G401 (cell line): ENCODE results near the gene DGKB. TPM values are rescaled to one million over a fixed set of nuclear protein-coding genes. Genes with fewer than 3 reads are reported as not detected.
"Not testable (repeated sequence)": the region's sequence is repeated elsewhere in the genome, so short reads cannot be mapped to it uniquely, and the experiment has no call there.

Experiments used
- DNase-seq: peaks from one replicate; pipeline ENCODE4 v3.0.0-alpha.2; 2015; ENCODE audit warnings: low spot score
- in situ Hi-C: cut with HindIII; loops from 2 replicates; pipeline ENCODE4 v1.10.0; 2016; ENCODE audit warnings: low sequenced_read_pairs, mixed read lengths
- total RNA-seq: library from RNA; depleted of rRNA; stranded (reverse); fragments of >200 nt; shearing (Covaris generic); gene quantifications from 2 replicates; pipeline ENCODE4 v1.2.3, GENCODE V29; 2014

DGKB gene
- total RNA-seq, 1 experiment from 2014 or later, result not detected

DNA sequence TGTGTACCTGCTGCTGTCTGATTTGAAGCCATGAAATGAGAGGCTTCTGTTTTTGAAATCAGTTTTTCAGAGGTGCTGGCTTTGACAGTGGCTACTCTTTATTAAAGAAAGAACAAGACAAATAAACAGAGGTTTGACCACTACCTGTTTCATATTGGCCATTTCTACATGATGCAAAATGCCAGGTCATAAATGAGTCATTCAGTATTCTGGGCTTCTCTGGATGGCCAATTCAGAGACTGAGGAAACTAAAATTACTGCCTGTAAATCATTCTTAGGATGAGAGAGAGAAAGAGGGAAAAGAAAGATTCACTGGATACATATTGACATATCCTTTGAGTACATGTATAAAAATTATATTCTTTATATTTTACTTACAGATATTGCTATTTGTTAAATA is 609.8 kb downstream of the DGKB start:
- peak; percentile 37 for DNase-seq
- in situ Hi-C loops, result no loop called here

DNA sequence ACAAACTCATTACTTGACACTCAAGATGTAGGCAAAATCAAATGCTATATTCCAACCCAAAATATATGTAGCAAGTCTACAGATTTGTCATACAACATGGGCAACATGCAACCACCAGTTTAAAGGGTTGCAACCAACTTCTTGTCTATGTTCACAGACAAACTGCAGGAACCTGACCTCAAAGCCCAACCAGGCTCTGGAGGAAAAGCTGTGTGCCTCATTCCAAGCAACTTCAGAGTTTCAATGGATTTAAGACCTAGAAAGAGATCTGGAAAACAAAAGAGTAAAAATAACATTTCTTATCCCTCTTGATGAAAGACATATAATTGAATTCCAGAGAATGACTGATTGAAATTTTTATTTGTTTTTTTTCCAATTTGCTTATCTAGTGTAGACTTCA is 612.6 kb downstream of the DGKB start:
- no peak for DNase-seq
- in situ Hi-C loops, result no loop called here

DNA sequence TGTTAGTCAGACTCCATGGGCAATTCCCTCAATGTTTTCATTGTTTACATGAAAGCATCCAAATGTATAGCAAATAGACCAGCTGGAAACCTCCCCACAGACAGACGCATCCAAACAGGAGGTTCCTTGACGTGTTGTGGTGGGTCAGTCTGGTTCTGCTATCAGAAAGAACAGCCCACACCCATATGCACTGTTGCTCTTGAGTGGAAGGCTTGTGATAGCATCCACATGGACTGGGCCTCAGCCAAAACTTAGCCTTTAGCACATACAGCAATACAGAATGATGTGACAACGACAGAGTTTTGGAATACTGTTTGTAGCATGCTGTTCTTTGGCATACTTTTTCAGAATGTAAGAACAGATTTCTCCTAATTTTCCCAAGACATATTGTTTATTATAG is 613.9 kb downstream of the DGKB start:
- in situ Hi-C loops, result no loop called here
- DNase-seq, result peak; percentile 55

DNA sequence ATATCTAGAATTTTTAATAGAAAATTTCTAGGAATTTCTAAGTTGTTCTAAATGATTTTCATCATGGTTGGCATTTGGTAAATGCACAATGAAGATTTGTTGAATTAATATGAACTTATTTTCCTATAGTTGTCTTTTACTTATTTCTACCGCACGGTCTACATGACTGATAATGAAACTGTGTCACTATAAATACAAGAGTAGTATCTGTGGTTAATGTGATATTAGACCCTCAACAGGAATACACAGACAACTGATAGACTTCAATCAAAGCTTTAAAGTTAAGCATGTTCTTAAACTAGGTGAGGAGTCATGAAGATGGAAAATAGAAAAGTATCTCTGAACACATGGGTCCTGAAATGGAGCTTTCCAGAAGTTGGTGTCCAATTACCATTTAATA is 615.2 kb downstream of the DGKB start:
- DNase-seq, result no peak
- in situ Hi-C loops, result no loop called here

DNA sequence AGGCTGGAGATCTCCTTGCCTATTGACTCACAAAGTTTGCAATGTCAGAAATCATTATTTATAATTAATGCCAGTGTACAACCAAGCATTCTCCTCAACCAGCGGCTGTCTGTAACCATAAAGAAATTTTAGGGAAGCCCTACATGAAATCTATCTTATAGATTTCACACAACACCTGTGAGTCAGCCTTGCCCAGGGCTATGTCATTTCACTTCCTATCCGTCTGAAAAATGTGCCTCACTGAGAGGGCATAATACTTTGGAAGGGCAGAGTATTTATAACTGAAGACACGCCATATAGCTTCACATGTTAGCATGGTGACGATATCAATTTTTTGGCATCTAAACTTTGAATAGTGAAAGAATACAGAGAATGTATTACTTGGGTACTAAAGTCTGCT is 616.5 kb downstream of the DGKB start:
- in situ Hi-C loops, result no loop called here

DNA sequence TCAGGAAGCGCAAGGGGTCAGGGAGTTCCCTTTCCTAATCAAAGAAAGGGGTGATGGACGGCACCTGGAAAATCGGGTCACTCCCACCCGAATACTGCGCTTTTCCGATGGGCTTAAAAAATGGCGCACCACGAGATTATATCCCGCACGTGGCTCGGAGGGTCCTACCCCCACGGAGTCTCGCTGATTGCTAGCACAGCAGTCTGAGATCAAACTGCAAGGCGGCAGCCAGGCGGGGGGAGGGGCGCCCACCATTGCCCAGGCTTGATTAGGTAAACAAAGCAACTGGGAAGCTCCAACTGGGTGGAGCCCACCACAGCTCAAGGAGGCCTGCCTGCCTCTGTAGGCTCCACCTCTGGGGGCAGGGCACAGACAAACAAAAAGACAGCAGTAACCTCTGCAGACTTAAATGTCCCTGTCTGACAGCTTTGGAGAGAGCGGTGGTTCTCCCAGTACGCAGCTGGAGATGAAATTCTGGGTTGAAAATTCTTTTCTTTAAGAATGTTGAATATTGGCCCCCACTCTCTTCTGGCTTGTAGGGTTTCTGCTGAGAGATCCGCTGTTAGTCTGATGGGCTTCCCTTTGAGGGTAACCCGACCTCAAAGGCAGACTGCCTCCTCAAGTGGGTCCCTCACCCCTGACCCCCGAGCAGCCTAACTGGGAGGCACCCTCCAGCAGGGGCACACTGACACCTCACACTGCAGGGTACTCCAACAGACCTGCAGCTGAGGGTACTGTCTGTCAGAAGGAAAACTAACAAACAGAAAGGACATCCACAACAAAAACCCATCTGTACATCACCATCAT is 623.3 kb downstream of the DGKB start:
- DNase-seq, in situ Hi-C loops: not testable (repeated sequence)

More for the DNA sequence above, 616.5 kb downstream of the DGKB start:
- DNase-seq, result no peak

DNA sequence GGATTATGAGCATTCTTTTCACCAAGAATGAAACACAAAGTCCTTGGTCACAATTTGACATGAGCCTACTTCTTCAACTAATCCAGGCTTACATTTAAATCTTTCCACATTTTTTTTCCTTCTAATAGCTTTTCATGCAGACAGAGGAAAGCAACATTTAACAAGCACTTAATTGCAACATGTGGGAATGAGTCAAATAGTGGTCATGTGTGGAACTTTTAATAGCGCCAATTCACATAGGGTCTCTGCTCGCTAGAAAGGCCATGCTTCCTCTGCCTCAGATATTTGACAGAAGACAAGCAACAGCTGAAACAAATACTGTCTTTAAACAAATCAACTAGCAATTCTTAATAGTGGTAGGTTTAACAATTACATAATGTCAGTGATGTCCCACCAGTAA is 627.2 kb downstream of the DGKB start:
- no peak for DNase-seq
- in situ Hi-C loops, result no loop called here

DNA sequence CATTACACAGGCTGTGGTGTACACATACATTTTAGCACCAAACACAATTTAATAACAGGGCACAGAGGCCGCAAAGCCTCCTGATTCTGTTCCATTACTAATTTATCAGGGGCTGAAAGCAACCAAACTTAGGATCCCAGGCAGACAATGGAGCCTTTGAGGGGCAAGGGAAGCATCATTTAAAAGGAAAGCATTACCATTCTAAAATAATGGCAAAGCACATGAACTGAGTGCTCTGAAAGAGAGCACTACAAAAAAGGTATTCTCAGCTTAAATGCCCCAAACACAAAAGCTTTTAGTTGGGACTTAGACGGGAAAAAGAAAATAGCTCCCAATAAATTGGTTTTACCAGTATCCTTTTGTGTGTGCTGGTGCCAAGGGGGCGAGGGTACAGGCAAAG is 631.1 kb downstream of the DGKB start:
- in situ Hi-C loops, result no loop called here

DNA sequence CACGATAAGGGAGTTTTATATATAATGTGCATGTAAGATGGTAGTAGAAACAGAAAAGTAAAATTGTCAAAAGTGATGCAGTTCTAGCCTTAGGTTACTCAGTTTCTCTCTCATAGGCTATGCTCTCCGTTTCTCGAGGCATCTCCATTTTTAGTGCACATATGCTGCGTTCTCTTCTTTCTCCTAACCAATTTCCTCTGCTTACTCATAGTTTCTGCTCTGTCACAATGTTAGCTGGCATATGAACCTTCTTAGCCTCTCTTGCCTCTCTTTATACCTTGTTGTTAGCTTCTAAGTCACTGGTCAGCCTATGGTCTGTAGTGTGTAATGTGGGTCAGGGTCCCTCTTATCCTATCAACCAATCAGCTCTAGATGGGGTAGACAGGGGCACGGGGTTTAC is 632.5 kb downstream of the DGKB start:
- in situ Hi-C loops, result no loop called here
- DNase-seq, result no peak

More for the DNA sequence above, 631.1 kb downstream of the DGKB start:
- DNase-seq, result no peak

DNA sequence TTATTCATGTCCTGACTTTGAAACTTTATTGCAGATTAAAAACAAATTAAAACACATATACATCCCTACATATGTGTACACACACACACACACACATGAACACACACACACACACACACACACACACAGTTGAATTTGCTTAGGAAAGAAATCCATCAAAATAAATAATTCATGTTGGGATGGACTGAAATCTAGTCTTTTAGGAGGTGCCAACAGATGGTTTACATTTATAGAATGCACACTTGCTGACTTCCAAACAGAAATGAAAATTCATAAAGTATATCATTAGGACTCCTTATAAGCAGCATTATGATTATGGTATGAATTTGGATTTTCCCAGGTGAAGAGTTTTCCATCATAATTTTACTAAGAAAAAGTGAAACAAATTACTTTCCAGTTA is 642.5 kb downstream of the DGKB start:
- DNase-seq, result no peak
- in situ Hi-C loops, result no loop called here

DNA sequence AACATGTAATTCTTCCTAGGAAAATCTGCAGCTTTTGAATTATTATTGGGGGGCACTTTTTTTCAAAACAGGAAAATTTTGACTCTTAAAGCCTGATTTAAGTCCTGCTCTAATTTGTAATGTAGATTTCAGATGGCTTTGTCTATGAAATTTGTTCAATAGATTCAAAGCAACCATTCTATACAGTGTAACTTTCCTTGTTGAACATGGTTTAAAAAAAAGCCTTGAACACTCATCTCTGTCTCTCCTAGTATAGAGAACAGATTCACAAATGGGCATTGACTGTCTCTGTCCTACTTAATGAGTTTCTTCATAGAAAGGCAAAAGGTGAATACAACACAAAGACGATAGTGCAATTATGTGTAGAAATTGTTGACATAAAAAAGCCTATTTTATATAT is 643.7 kb downstream of the DGKB start:
- DNase-seq, result no peak
- in situ Hi-C loops, result no loop called here

DNA sequence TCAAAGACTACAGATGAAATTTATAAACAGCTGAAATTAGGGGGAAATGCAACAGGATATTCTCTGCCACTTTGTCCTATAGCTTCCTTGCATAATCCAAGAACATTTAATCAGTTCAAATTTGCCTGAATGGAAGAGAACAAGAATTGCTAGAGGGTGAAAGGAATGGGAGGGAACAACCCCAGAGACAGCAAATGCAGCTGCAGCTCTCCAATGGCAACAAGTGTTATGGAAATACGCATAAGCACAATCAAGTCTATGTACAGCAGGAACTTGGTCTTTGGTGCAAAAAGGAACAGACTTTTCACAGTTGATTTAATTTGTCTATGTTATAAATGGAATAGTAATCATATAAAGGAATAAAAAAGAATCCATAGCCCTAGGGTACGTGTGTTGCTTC is 644.1 kb downstream of the DGKB start:
- DNase-seq, result no peak
- in situ Hi-C loops, result no loop called here

DNA sequence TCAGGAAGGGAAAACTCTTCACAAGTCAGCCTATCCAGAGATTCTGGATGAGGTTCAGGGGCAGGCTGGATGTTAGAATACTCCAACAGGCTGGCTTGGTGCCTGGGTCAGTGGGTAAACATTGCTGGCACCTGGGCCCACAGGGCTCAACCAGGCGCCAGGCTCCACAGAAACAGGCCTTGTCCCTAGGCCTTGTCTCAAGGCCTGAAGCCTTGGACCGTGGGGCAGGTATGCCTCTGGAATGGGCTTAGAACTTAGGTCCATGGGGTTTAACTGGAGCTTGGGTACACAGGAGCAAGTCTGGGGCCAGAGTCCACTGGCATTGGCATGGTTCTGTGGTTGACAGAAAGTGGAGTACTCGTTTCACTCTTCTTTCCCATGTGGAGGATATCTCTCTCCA is 650.1 kb downstream of the DGKB start:
- in situ Hi-C loops, result no loop called here
- no peak for DNase-seq

DNA sequence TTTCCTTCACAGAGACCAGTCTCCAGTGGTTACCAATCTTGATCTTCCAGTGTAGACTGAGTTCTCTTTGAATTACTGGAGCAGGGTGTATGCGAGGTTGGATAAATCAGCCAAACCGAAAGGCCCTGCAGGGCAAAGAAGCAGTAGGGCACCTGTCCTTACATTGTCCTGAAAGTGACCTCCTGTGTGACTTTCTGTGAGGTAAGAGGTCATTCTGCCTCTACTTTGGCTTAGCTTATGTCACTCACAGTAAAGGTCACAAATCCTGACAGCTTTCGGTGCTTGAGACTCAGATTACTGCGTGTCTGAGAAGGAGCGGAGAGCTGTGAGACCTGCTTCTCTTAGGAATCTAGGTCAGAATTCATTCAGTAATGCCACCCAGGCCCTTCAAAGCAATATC is 660.4 kb downstream of the DGKB start:
- peak; percentile 27 for DNase-seq
- in situ Hi-C loops, result no loop called here

DNA sequence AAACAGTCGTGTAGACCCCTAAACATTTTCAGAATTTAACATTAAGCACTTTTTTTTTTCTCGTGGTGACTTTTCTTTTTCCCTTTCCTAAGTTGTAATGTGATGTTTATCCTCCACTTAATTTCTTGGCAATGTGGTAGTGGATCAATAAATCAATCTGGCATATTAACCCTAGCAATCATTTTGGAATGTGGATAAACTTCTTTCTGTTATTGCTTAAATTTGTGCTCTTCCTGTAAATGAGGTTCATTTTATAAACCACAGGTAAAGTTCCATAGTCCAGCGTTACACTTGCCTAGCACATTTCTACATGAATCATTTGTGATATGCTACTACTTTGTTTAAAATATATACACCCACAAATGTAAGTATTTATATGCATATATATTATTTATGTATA is 665.7 kb downstream of the DGKB start:
- in situ Hi-C loops, result no loop called here

DNA sequence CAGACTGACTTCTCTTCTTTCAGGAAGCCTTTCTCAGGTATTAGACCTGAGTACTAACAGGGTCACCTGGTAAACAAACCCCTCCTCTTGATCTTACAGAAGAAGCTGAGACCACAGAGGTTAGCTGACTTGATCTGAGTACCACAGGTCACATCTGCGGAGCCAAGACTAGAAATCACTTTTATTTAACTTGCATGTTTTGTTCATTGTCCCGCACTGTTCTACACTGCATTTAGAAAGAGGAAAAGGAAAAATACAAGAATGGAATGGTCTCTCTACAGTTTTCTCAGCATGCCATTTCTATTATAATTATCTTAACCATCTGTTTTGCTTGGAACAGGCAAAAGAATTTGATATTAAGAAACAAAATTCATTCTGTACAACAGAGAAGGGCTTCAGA is 667.5 kb downstream of the DGKB start:
- peak; percentile 64 for DNase-seq
- in situ Hi-C loops, result no loop called here

More for the DNA sequence above, 665.7 kb downstream of the DGKB start:
- no peak for DNase-seq

DNA sequence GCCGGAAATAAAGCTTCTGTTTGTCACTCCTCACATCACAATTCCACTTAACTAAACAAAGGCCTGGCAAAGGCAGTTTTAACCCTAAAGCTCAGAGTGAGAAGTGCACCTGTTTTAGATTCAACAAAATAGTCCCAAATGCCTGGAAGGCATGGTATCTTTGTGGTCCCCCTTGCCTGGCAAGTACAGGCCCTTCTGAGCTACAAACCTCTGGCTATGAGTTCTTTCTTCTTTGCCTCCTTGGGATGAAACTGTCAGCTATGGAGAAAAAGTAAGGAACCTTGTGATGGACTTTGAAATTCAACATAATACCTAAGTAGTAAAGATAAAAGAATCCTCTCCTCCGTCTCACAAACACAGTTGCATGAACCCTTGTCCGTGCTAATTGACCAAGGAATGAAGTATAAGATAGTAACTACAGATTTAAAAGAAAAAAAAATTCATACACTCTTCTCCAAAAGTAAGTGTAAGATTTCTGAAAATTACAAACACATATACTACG is 668.6 kb downstream of the DGKB start:
- in situ Hi-C loops, result no loop called here

DNA sequence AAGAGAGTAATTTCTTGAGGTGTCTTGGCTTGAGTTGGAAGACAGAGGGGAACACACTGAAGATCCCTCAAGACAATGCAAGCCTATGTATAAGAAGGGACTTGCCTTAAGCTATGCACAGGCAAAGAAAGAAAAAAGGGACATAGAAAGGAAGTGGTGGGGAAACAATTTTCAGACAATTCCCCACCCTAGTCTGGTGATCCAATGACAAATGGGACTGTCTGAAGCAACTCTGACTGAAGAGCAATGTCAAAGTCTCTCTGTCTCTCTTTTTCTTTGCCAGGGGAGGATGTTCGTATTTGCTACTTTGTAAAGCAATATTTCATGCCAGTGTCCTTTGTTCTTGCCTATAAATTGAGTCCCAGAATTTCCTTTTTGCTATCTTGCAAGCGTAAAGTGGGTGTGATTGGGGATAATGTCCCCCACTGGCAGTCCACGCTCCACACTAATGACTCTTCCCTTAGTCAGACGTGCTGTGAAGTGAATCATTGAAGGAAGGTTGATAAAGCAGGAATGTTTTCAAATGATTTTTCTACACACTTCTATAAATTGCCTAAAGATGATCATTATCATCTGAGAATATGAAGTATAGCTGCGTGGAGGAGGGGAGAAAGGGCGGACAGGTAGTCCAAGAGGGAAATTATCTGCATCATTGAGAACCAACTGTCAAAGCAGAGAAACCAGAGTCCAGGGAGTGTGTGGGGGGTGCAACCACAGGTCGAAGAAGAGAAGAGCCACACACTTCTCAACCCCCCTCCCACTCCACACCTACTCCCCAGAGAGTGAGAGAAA is 669.3 kb downstream of the DGKB start:
- in situ Hi-C loops, result no loop called here
- DNase-seq, result peak; percentile 16

More for the DNA sequence above, 668.6 kb downstream of the DGKB start:
- DNase-seq, result no peak

DNA sequence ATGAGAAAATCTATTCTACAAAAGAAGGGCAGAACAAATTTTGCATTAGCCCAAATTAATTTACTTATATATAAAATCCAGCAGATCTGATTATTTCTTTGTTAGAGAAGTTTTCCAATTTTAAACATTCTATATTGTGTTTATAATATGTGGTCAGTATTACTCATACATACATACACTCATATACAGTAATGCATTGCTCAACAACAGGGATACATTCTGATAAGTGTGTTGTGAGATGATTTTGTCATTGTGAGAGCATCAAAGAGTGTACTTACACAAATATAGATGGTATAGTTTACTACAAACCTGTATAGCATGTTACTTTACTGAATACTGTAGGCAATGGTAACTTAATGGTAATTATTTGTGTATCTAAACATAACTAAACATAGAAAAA is 673.5 kb downstream of the DGKB start:
- DNase-seq, result no peak
- in situ Hi-C loops, result no loop called here

DNA sequence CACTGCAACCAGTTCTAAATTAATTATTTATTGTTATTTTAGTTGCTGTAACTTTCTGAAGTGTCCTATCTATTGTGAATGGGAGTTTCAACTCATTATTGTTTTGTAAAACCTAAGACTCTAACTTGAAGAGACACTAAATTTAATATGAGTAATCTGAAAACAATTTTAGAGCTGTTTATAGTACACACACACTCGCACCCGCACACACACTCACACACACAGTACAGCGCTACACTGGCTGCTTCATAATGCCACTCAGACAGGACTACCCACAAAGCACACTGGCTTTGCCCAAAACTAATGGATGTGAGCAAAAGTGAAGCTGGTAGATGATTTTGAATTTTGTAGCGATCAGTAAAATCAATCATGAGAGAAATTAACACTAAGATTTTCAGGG is 674.2 kb downstream of the DGKB start:
- DNase-seq, result no peak
- in situ Hi-C loops, result no loop called here
